Measurements from ENCODE around the gene PLEKHF1.

The PLEKHF1 gene

DNA sequence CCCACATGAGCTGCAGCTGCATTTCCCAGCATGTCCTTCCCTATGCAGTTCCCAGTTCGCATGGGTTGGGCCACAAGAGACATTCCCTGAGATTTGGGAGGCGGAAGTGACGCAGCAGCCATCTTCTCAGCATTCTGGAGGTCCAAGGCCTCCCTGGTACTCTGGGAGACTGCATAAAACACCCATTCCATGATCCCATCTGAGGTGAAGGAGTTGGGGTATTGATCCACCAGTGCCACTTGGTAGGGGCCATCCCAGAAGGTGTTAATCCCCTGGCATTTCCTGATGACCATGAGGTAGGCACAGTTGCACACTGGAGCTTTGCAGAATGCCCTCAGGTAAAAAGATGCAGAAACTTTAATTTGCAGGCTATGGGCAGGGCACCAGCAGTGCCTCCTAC is 33.8 kb upstream of the PLEKHF1 start:
- TF ChIP-seq POLR2AphosphoS5 (IDR thresholded peaks at IDR 0.05; ENCODE audit: low read depth) (no peak), GABPA (IDR thresholded peaks at IDR 0.05; ENCODE audit: low read depth) (no peak), SPI1 (IDR thresholded peaks at IDR 0.05; ENCODE audit: borderline replicate concordance, low read depth) (no peak), REST (IDR thresholded peaks at IDR 0.05; ENCODE audit: insufficient replicate concordance, low read depth) (no peak)
- TF ChIP-seq, protein P1, sequence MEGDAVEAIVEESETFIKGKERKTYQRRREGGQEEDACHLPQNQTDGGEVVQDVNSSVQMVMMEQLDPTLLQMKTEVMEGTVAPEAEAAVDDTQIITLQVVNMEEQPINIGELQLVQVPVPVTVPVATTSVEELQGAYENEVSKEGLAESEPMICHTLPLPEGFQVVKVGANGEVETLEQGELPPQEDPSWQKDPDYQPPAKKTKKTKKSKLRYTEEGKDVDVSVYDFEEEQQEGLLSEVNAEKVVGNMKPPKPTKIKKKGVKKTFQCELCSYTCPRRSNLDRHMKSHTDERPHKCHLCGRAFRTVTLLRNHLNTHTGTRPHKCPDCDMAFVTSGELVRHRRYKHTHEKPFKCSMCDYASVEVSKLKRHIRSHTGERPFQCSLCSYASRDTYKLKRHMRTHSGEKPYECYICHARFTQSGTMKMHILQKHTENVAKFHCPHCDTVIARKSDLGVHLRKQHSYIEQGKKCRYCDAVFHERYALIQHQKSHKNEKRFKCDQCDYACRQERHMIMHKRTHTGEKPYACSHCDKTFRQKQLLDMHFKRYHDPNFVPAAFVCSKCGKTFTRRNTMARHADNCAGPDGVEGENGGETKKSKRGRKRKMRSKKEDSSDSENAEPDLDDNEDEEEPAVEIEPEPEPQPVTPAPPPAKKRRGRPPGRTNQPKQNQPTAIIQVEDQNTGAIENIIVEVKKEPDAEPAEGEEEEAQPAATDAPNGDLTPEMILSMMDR (IDR thresholded peaks at IDR 0.05; ENCODE audit: insufficient read depth, low read length) = no peak
- DNase-seq (ENCODE audit: low read depth in 1 of 2, low spot score in 1 of 2) = no peak
- no peak overlapping the region for H3K4me3 ChIP-seq (replicated peaks; ENCODE audit: insufficient read depth, low read length)
- no peak overlapping the region for H3K27ac ChIP-seq (replicated peaks)
- no peaks in the 10 kb centered on the region for H3K27me3 ChIP-seq (ENCODE audit: insufficient read depth, poor library complexity, severe bottlenecking)

DNA sequence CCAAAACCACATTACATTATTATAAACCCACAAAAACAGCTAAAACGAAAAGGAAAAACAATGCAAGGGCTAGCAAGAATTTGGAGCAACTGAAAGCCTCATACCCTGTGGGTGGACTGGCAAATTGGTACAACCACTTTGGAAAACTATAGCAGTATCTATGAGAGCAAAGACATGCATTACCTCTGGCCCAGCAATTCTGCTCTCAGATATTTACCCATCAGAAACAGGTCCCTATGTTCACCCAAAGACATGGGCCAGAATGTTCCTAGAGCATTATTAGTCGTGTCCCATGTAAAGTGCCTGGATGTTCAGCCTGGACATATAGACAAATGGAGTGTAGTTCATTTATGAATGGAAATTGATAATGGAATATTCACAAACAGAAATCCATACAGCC is 31.3 kb upstream of the PLEKHF1 start:
- TF ChIP-seq GABPA (IDR thresholded peaks at IDR 0.05; ENCODE audit: low read depth) (no peak), POLR2AphosphoS5 (IDR thresholded peaks at IDR 0.05; ENCODE audit: low read depth) (no peak), SPI1 (IDR thresholded peaks at IDR 0.05; ENCODE audit: borderline replicate concordance, low read depth) (no peak), REST (IDR thresholded peaks at IDR 0.05; ENCODE audit: insufficient replicate concordance, low read depth) (no peak)
- TF ChIP-seq, protein P1 (IDR thresholded peaks at IDR 0.05; ENCODE audit: insufficient read depth, low read length) = no peak
- no peaks in the 10 kb centered on the region for H3K27me3 ChIP-seq (ENCODE audit: insufficient read depth, poor library complexity, severe bottlenecking)
- DNase-seq (ENCODE audit: low read depth in 1 of 2, low spot score in 1 of 2) = no peak
- no peak overlapping the region for H3K27ac ChIP-seq (replicated peaks)
- no peak overlapping the region for H3K4me3 ChIP-seq (replicated peaks; ENCODE audit: insufficient read depth, low read length)

- Histone ChIP-seq H3K27me3 (ENCODE audit: insufficient read depth, poor library complexity, severe bottlenecking) (no peaks in the 10 kb centered on the region), H3K27ac (replicated peaks) (no peak overlapping the region), H3K4me3 (replicated peaks; ENCODE audit: insufficient read depth, low read length) (no peak overlapping the region)
- no peak for TF ChIP-seq GABPA (IDR thresholded peaks at IDR 0.05; ENCODE audit: low read depth)
- no peak for TF ChIP-seq SPI1 (IDR thresholded peaks at IDR 0.05; ENCODE audit: borderline replicate concordance, low read depth)
- no peak for DNase-seq (ENCODE audit: low read depth in 1 of 2, low spot score in 1 of 2)
Observed at GRCh38 chr19:29634423-29635130, 30.7 kb upstream of the PLEKHF1 start.

GRCh38 chr19:29635963-29636362 is 29.3 kb upstream of the PLEKHF1 start:
- TF ChIP-seq, protein P1 (IDR thresholded peaks at IDR 0.05; ENCODE audit: insufficient read depth, low read length) = no peak
- TF ChIP-seq REST (IDR thresholded peaks at IDR 0.05; ENCODE audit: insufficient replicate concordance, low read depth) = no peak
- no peak for TF ChIP-seq POLR2AphosphoS5 (IDR thresholded peaks at IDR 0.05; ENCODE audit: low read depth)
- no peak for TF ChIP-seq SPI1 (IDR thresholded peaks at IDR 0.05; ENCODE audit: borderline replicate concordance, low read depth)
- no peak for TF ChIP-seq GABPA (IDR thresholded peaks at IDR 0.05; ENCODE audit: low read depth)
- Histone ChIP-seq H3K27me3 (ENCODE audit: insufficient read depth, poor library complexity, severe bottlenecking) (no peaks in the 10 kb centered on the region), H3K4me3 (replicated peaks; ENCODE audit: insufficient read depth, low read length) (no peak overlapping the region), H3K27ac (replicated peaks) (no peak overlapping the region)
- DNase-seq (ENCODE audit: low read depth in 1 of 2, low spot score in 1 of 2) = no peak
